ENCODE data around the gene NDUFS6. TPM values are rescaled to one million over a fixed set of nuclear protein-coding genes. Genes with fewer than 3 reads are reported as not detected.

Gene NDUFS6
- total RNA-seq, 1 experiment from 2014 or later = 104 TPM

GRCh38 chr5:1844708-1845436 is 43.7 kb downstream of the NDUFS6 start:
- no TSS peak for BruUV-seq (replicated peaks)

GRCh38 chr5:1845696-1846095 is 44.5 kb downstream of the NDUFS6 start:
- H3K9me3 ChIP-seq (ENCODE audit: low read length) = no peaks in the 10 kb centered on the region
- H3F3A ChIP-seq (ENCODE audit: low read length, unreplicated experiment) = no peaks in the 10 kb centered on the region
- no TSS peak for BruUV-seq (replicated peaks)
- DNase-seq = no peak
- no peak overlapping the region for H3K4me2 ChIP-seq (ENCODE audit: low read length)
- TF ChIP-seq EZH2phosphoT487 (IDR thresholded peaks at IDR 0.05; ENCODE audit: borderline replicate concordance, low read length) (no peak), EZH2 (IDR thresholded peaks at IDR 0.05; ENCODE audit: low read length, unreplicated experiment) (no peak), CTCF (conservative IDR thresholded peaks at IDR 0.05; ENCODE audit: low read depth, low read length) (no peak)
- no peaks in the 10 kb centered on the region for H3K36me3 ChIP-seq (ENCODE audit: low read depth, low read length)
- H3K9me2 ChIP-seq (replicated peaks; ENCODE audit: low read length) = no peaks in the 10 kb centered on the region
- no peak overlapping the region for H3K4me3 ChIP-seq (ENCODE audit: low read length)
- ATAC-seq = no peak
- H3K27ac ChIP-seq (ENCODE audit: low read length) = no peak overlapping the region
- H4K20me1 ChIP-seq (ENCODE audit: low read length) = no peaks in the 10 kb centered on the region
- H3K4me1 ChIP-seq (ENCODE audit: insufficient read depth, low read length) = no peaks in the 10 kb centered on the region
- H3K9ac ChIP-seq (ENCODE audit: low read length) = no peak overlapping the region
- 0 out of 2 replicates have a peak, but pooled peaks cover 7% of the 10 kb centered on the region for H3K27me3 ChIP-seq (ENCODE audit: low read length)
- intact Hi-C loops (cut with micrococcal nuclease) = no loop called here
- no peak overlapping the region for H2AFZ ChIP-seq (ENCODE audit: low read length)
- POLR2A ChIA-PET (ENCODE audit: unreplicated experiment) = no interaction called here
- H3K79me2 ChIP-seq (ENCODE audit: low read length) = no peaks in the 10 kb centered on the region
- CTCF ChIA-PET = no interaction called here

More at GRCh38 chr5:1844708-1845436, 43.7 kb downstream of the NDUFS6 start:
- Histone ChIP-seq H3K9me3 (ENCODE audit: low read length) (no peaks in the 10 kb centered on the region), H2AFZ (ENCODE audit: low read length) (no peak overlapping the region), H3K4me3 (ENCODE audit: low read length) (no peak overlapping the region), H3K4me1 (ENCODE audit: insufficient read depth, low read length) (no peaks in the 10 kb centered on the region), H3K79me2 (ENCODE audit: low read length) (no peaks in the 10 kb centered on the region), H3K27ac (ENCODE audit: low read length) (no peak overlapping the region), H3K9me2 (replicated peaks; ENCODE audit: low read length) (no peaks in the 10 kb centered on the region), H3K27me3 (ENCODE audit: low read length) (no peaks in the 10 kb centered on the region), H3K4me2 (ENCODE audit: low read length) (no peak overlapping the region), H3K9ac (ENCODE audit: low read length) (no peak overlapping the region), H3F3A (ENCODE audit: low read length, unreplicated experiment) (no peaks in the 10 kb centered on the region), H3K36me3 (ENCODE audit: low read depth, low read length) (no peaks in the 10 kb centered on the region), H4K20me1 (ENCODE audit: low read length) (no peaks in the 10 kb centered on the region)
- ATAC-seq (no peak), DNase-seq (no peak)
- TF ChIP-seq EZH2 (IDR thresholded peaks at IDR 0.05; ENCODE audit: low read length, unreplicated experiment) = no peak
- TF ChIP-seq EZH2phosphoT487 (IDR thresholded peaks at IDR 0.05; ENCODE audit: borderline replicate concordance, low read length) = no peak
- no peak for TF ChIP-seq CTCF (conservative IDR thresholded peaks at IDR 0.05; ENCODE audit: low read depth, low read length)
- CTCF ChIA-PET = no interaction called here
- intact Hi-C loops (cut with micrococcal nuclease) = no loop called here
- POLR2A ChIA-PET (ENCODE audit: unreplicated experiment) = no interaction called here

GRCh38 chr5:1846583-1846982 is 45.4 kb downstream of the NDUFS6 start:
- BruUV-seq (replicated peaks) = no TSS peak
- CTCF ChIA-PET = no interaction called here

More at GRCh38 chr5:1846583-1846982, 45.4 kb downstream of the NDUFS6 start:
- Histone ChIP-seq H3K27ac (ENCODE audit: low read length) (no peak overlapping the region), H3K4me2 (ENCODE audit: low read length) (no peak overlapping the region), H3K36me3 (ENCODE audit: low read depth, low read length) (no peaks in the 10 kb centered on the region), H3K4me3 (ENCODE audit: low read length) (no peak overlapping the region), H3K9me2 (replicated peaks; ENCODE audit: low read length) (no peaks in the 10 kb centered on the region), H2AFZ (ENCODE audit: low read length) (no peak overlapping the region), H3K9me3 (ENCODE audit: low read length) (no peaks in the 10 kb centered on the region), H4K20me1 (ENCODE audit: low read length) (no peaks in the 10 kb centered on the region), H3K79me2 (ENCODE audit: low read length) (no peaks in the 10 kb centered on the region), H3F3A (ENCODE audit: low read length, unreplicated experiment) (no peaks in the 10 kb centered on the region), H3K27me3 (ENCODE audit: low read length) (0 out of 2 replicates have a peak, but pooled peaks cover 9% of the 10 kb centered on the region), H3K4me1 (ENCODE audit: insufficient read depth, low read length) (no peaks in the 10 kb centered on the region), H3K9ac (ENCODE audit: low read length) (no peak overlapping the region)
- no peak for DNase-seq
- TF ChIP-seq EZH2phosphoT487 (IDR thresholded peaks at IDR 0.05; ENCODE audit: borderline replicate concordance, low read length) (no peak), CTCF (conservative IDR thresholded peaks at IDR 0.05; ENCODE audit: low read depth, low read length) (no peak)
- ATAC-seq = no peak
- intact Hi-C loops (cut with micrococcal nuclease) = no loop called here
- POLR2A ChIA-PET (ENCODE audit: unreplicated experiment) = no interaction called here
